GM21737 (cell line): ENCODE results near the gene IFIT3.
"Not testable (repeated sequence)": the region's sequence is repeated elsewhere in the genome, so short reads cannot be mapped to it uniquely, and the experiment has no call there.

Experiments used
- ATAC-seq: cut with Tn5 transposase; IDR thresholded peaks from one replicate; pipeline ENCODE4 v1.9.1; 2021; ENCODE audit warnings: mild to moderate bottlenecking, moderate library complexity; ENCODE audit not compliant: unreplicated experiment

IFIT3 gene

DNA sequence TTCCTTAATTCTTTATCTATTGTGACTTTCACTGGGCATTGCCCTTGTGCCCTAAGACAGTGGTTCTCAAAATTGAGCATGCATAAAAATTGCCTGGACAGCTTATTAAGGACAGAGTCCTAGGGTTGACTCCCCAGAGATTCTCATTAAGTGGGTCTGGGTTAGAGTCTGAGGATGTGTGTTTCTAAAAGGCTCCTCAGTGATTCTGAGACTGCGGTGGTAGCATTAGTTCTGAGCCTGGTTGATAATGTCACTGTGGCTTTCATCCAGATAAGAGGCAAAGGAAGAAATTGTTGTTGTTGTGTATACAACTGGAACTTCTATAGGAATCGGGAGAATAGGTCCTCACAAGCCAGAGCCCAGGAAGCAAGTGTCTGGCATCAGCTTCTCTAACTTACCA, 24.6 kb upstream of the IFIT3 start:
- ATAC-seq: no peak

DNA sequence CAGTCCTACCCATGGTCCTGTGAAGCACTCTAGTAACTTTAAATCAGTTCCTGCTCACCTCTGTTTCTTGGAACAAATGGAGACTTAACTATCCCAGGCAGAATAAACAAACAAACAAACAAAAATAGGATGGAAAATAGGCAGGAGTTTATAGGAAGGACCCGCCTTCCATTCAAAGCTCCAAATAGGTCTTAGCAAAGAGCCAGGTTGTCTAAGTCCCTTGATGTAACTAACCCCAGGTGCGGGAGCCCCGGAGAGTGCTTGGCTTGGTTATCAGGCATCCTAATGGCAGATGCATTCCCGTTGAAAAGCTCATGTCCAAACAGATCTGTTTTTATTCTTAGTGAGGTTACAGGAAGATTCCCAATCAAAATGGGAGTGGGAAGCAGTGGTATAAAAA, 23.8 kb upstream of the IFIT3 start:
- ATAC-seq: no peak

DNA sequence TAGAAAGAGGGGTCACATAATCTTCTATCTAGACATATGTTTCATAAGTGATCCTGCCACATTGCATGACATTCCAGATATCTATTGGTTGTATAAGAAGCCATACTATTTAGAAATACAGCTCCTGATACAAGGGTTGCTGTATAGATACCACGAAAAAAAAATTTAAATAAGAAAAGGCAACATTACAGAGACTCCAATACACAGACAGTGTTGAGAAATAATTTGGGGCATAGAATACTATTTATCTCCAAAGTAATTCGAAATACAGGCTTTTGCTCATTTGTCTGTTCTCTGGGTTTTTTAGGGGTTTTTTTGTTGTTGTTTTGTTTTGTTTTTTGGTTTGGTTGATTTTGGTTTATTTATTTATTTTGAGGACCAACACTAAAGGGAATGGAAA, 23.4 kb upstream of the IFIT3 start:
- ATAC-seq: no peak

DNA sequence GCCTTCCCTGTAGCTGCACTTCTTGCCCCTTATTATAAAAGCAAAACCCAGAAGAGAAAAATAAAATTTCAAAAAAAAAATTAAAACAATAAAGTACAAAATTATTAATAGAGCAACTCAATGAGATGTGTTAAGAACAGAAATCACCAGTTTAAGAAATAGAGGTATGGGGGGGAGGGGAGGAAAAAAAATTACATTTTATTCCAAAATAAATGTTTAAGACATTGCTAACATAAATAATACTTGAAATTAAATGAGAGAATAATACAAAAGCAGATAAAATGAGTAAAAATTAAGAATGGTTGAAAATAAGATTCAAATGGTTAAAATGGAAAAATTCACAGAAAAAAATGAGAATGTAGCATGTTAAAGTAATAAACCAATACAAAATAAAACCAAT, 22.9 kb upstream of the IFIT3 start:
- ATAC-seq: no peak

DNA sequence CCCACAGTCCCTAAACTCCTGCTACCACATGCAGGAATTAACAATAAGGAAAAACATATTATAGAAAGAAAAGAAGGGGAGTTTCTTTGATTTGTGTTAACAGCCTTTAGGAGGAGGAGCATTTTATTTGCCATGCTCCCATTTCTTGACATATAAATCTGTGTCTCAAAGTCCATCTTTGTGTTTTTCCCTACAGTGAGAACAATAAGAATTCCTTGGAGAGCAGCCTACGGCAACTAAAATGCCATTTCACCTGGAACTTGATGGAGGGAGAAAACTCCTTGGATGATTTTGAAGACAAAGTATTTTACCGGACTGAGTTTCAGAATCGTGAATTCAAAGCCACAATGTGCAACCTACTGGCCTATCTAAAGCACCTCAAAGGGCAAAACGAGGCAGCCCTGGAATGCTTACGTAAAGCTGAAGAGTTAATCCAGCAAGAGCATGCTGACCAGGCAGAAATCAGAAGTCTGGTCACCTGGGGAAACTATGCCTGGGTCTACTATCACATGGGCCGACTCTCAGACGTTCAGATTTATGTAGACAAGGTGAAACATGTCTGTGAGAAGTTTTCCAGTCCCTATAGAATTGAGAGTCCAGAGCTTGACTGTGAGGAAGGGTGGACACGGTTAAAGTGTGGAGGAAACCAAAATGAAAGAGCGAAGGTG, 21.9 kb upstream of the IFIT3 start:
- ATAC-seq: no peak

DNA sequence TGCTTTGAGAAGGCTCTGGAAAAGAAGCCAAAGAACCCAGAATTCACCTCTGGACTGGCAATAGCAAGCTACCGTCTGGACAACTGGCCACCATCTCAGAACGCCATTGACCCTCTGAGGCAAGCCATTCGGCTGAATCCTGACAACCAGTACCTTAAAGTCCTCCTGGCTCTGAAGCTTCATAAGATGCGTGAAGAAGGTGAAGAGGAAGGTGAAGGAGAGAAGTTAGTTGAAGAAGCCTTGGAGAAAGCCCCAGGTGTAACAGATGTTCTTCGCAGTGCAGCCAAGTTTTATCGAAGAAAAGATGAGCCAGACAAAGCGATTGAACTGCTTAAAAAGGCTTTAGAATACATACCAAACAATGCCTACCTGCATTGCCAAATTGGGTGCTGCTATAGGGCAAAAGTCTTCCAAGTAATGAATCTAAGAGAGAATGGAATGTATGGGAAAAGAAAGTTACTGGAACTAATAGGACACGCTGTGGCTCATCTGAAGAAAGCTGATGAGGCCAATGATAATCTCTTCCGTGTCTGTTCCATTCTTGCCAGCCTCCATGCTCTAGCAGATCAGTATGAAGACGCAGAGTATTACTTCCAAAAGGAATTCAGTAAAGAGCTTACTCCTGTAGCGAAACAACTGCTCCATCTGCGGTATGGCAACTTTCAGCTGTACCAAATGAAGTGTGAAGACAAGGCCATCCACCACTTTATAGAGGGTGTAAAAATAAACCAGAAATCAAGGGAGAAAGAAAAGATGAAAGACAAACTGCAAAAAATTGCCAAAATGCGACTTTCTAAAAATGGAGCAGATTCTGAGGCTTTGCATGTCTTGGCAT, 21.1 kb upstream of the IFIT3 start:
- ATAC-seq: no peak

DNA sequence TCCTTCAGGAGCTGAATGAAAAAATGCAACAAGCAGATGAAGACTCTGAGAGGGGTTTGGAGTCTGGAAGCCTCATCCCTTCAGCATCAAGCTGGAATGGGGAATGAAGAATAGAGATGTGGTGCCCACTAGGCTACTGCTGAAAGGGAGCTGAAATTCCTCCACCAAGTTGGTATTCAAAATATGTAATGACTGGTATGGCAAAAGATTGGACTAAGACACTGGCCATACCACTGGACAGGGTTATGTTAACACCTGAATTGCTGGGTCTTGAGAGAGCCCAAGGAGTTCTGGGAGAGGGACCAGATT, 20.6 kb upstream of the IFIT3 start:
- no peak for ATAC-seq

DNA sequence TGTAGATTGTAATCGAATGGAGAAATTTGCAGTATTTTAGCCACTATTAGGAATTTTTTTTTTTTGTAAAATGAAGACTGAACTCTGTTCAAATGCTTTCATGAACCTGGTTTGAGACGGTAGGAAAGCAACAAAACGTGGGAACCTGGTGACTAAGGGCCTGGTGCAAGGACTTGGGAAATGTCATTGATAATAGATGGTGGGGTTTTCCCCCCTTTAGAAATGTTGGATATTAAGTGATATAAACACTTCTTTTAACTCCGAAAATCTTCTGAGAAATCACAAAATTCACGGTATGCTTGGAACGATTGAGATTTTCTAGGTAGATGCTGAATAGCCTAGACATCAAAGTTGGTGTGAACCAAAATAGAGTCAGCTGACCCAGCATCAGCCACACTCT, 19.5 kb upstream of the IFIT3 start:
- no peak for ATAC-seq

DNA sequence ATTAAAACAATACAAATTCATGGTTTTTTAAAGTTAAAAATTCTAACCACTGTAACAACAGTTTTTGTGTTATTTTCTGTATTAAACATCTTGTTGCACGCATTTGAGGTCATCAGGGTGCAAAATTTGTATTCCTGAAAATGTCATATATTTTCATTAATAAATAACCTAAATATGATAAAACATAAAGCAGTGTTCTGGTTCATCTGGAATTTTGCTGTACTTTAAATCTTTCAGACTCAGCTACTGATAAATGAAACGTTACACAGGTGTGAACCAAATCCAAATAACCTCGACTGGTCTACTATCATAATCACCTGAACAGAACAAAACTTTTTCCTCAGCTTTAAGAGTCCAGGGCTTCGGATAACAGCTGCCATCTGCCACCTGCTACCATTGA, 19.1 kb upstream of the IFIT3 start:
- ATAC-seq: no peak

DNA sequence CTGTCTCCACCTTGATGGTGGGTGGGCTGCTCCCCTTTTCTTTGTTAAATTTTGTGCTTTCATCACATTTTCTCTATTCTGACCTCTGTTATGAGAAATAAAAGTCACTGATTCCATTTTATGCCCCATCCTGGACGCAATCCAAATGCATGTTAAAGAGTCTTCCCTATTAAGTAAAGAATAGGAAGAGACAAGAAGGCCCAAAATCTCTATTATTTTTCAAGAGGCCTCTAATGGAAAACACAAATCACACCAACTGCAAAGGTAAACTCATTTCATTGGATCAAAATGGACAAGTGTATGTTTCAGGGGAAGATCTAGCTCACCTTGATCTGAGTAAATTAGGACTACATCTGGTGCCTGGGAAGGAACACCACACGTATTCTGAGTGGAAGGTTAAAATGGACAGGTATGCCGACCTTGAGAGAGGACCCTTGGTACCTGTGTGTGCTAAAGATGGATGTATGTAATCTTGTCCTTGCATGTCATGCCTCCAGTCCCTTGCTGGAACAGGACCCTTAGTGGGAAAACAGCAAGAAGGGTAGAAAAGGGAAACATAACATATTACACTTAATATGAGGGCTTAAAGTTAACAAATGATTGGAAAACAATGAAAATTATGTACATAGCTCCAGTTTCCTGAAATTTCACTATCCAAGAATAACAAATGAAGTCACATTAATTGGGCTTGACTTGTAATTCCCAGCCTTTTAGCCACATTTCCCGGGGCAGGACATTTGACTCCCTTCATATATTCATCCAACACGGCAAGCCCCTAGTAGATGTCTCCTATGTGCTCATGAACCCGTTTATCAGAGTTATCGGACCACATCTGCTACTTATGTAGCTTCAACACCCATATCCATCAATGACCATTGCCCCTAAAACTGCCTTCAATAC, 18.4 kb upstream of the IFIT3 start:
- ATAC-seq: no peak

DNA sequence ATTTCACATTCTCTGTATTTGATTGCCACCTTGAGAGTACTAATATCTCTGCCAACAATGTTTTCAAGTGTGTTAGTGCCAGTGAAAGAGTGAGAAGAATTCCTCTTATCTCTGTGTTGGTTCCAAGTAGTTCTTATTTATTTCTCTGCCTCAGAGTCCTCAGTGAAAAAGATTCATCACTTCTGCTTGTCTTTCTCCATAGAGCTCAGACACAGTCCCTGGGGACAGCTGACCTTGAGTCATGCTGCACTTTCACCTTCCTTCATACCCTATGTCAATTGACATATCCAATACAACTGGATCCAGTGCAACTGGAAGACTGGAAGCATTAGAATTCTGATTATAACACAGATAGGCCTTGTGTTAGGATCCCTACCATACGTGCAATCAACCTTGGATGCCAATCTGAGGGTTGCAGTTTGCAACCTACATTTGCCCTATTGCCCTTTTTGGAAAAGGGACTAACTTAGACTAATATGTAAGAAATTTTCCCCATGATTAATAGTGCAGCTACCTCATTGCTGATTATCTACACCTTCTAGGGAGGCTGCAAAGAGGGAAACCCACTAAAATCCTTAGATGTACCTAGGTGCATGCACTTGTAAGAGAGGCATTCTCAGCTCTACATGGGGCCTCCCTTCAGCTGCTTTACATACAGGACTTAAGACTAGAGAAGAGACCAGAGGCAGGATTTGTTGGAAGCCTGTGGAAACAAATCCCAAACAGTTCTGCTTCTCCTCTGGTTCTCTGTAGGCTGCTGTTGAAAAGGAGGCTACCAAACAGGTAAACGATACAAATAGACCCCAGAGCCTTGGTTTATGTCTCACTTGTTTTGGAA, 17.5 kb upstream of the IFIT3 start:
- ATAC-seq: no peak

DNA sequence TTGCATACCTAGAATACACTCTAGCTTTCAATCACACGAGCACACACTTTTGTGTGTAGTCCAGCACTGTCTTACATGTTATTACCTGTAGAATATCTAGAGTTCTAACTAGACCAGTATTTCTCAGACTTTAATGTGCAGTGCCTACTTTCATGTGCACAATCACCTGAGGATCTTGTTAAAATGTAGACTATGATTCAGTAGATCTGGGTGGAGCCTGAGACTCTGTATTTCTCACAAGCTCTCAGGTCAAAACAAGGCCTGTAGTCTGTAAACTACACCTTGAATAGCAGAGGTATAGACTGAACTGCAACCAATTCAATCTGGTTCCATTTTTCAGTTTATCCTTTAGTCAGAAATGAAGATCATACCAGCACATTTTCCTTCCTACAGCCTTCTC, 14.8 kb upstream of the IFIT3 start:
- no peak for ATAC-seq

DNA sequence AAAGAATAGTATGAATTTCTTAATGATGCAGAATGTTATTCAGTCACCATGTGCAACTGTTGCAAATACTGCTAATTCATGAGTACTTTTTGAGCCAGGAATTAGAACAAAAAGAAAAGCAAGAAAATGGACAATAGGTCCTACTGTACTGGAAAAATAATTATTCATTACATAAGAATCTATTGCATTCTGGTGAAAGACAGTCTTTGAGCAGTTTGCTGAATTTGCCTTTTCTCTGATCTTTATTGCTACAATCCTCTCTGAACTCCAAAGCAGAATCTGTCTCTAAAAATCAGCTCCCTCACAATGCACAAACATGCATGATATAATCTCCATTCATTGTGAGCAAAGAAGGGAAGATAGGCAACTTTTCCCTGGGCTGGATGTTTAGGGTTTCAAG, 13.1 kb upstream of the IFIT3 start:
- ATAC-seq: no peak

DNA sequence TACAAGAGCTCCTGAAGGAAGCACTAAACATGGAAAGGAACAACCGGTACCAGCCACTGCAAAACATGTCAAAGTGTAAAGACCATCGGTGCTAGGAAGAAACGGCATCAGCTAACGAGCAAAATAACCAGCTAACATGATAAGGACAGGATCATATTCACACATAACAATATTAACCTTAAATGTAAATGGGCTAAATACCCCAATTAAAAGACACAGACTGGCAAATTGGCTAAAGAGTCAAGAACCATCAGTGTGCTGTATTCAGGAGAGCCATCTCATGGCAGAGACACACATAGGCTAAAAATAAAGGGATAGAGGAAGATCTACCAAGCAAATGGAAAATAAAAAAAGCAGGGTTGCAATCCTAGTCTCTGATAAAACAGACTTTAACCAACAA, 9.8 kb upstream of the IFIT3 start:
- not testable (repeated sequence) for ATAC-seq

DNA sequence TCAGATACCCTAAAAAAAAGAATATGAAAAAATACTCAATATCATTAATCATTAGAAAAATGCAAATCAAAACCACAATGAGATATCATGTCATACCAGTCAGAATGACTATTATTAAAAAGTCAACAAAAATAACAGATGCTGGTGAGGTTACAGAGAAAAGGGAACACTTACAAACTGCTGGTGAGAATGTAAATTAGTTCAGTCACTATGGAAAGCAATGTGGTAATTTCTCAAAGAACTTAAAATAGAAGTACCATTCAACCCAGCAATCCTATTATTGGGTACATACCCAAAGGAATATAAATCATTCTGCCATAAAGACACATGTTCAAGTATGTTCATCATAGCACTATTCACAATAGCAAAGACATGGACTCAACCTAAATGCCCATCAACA, 2.7 kb upstream of the IFIT3 start:
- not testable (repeated sequence) for ATAC-seq

DNA sequence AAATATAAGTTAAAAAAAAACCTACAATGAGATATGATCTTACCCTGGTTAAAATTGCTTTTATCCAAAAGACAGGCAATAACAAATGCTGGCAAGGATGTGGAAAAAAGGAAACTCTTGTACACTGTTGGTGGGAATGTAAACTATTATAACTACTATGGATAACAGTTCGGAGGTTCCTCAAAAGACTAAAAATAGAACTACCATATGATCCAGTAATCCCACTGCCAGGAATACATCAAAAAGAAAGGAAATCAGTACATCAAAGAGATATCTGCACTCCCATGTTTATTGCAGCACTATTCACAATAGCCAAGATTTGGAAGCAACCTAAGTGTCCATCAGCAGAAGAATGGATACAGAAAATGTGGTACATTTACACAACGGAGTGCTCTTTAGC, 1.9 kb upstream of the IFIT3 start:
- not testable (repeated sequence) for ATAC-seq

DNA sequence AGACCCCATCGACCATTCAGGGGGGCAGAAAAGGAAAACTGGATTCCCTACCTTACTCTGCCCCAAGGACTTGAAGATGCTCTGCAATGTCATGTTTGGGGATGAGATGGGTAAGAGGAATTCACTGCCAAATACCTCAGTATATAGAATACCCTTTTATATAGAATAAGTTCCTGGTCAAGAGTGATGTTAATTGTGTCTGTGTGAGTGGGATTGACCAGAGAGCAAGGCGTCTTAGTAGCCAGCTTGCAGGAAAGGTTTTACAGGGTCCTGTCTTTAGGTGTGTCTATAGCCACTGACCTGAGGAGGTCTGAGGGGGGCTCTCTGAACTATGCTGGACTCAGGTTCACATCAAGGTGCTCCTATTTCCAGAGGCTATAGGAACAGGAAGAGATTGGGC, 1.4 kb downstream of the IFIT3 start:
- no peak for ATAC-seq

DNA sequence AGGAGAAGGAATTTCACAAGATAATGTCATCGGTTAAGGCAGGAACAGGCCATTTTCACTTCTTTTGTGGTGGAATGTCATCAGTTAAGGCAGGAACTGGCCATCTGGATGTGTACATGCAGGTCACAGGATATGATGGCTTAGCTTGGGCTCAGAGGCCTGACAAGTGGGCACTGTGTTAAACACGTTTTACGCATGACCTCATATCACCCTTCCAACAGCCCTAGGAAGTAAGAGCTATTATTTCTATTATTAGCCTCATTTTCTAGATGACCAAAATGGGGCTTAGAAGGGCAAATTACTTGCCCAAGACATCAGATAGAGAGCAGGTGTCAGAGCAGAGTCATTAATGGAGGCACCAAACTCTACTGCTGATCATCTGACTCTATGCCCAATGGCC, 2.2 kb downstream of the IFIT3 start:
- ATAC-seq: not testable (repeated sequence)

DNA sequence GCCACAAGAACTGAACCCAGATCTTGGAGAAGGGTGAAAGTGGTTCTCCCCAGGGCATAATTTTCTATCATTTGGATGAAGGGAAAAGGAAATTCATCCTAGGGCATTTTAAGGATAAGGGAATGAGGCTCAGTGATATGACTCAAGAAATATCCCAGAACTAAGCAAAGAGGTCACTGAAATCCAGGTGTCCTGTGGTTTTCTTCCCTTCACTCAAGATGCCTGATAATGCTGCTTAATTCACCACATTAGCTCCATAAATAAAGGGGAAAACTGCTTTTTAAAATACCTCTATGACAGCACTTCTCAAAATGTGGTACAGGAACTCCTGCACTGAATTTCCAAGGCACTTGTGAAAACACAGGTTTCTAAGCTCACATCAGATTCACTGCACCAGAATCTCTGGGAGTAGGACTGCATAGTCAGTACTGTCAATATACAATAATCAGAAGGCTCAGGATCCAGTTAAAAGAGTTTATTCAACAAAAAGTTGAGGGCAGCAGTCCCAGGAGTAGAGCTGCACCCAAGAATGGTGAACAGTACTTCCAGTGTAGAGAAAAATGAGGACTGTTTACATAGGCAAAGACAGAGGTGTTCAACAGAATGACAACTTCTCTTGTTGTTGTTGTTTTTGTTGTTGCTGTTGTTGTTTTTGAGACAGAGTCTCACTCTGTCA, 2.9 kb downstream of the IFIT3 start:
- ATAC-seq: no peak

DNA sequence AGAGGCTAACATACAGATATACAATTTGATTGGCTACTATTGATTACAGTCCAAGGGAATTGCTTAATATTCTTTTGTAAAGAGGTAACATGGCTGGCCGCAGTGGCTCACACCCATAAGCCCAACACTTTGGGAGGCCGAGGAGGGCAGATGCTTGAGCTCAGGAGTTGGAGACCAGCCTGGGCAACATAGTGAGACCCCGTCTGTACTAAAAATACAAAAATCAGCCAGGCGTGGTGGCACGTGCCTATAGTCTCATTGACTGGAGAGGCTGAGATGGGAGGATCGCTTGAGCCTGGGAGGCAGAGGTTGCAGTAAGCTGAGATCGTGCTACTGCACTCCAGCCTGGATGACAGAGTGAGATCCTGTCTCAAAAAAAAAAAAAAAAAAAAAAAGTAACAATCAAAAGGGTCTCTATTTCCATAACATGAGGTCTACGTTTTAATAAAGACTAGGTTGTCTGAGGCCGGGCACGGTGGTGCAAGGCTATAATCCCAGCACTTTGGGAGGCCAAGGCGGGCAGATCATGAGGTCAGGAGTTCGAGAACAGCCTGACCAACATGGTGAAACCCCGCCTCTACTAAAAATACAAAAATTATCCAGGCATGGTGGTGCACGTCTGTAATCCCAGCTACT, 3.8 kb downstream of the IFIT3 start:
- ATAC-seq: not testable (repeated sequence)
